D341Med (cell line): ENCODE measurements around the gene SSBP2.

Source experiments
- DNase-seq: peaks from one replicate; pipeline ENCODE4 v3.0.0; 2012; ENCODE audit warnings: low spot score

The SSBP2 gene

GRCh38 chr5:81751009-81751835 is at the start of gene SSBP2:
SSBP2 (minus strand) TSS chr5:81751097; CDS start chr5:81751042, 55 bp downstream.
- DNase-seq, result peak; percentile 94

- DNase-seq, result no peak
Measured at GRCh38 chr5:81795666-81796065, 44.8 kb upstream of the SSBP2 start.

- no peak for DNase-seq
Measured at GRCh38 chr5:81794226-81794625, 43.3 kb upstream of the SSBP2 start.

GRCh38 chr5:81790336-81790735 is 39.4 kb upstream of the SSBP2 start:
- no peak for DNase-seq

GRCh38 chr5:81789033-81789432 is 38.1 kb upstream of the SSBP2 start:
- DNase-seq, result no peak

- DNase-seq, result no peak
Measured at GRCh38 chr5:81788329-81788728, 37.4 kb upstream of the SSBP2 start.

- no peak for DNase-seq
Measured at GRCh38 chr5:81787474-81788242, 36.8 kb upstream of the SSBP2 start.

- DNase-seq, result no peak
Measured at GRCh38 chr5:81786991-81787390, 36.1 kb upstream of the SSBP2 start.

- no peak for DNase-seq
Measured at GRCh38 chr5:81786496-81786895, 35.6 kb upstream of the SSBP2 start.

- DNase-seq, result no peak
Measured at GRCh38 chr5:81785322-81785721, 34.4 kb upstream of the SSBP2 start.

GRCh38 chr5:81783401-81783800 is 32.5 kb upstream of the SSBP2 start:
- no peak for DNase-seq

- no peak for DNase-seq
Measured at GRCh38 chr5:81782811-81783210, 31.9 kb upstream of the SSBP2 start.

GRCh38 chr5:81779916-81780266 is 29.0 kb upstream of the SSBP2 start:
- DNase-seq, result no peak

GRCh38 chr5:81779125-81779915 is 28.4 kb upstream of the SSBP2 start:
- DNase-seq, result no peak

GRCh38 chr5:81778642-81779041 is 27.7 kb upstream of the SSBP2 start:
- DNase-seq, result no peak

GRCh38 chr5:81776258-81776657 is 25.4 kb upstream of the SSBP2 start:
- DNase-seq, result no peak

GRCh38 chr5:81774374-81774773 is 23.5 kb upstream of the SSBP2 start:
- DNase-seq, result no peak

- DNase-seq, result no peak
Measured at GRCh38 chr5:81773574-81773973, 22.7 kb upstream of the SSBP2 start.

GRCh38 chr5:81773161-81773560 is 22.3 kb upstream of the SSBP2 start:
- no peak for DNase-seq

- DNase-seq, result no peak
Measured at GRCh38 chr5:81772488-81772887, 21.6 kb upstream of the SSBP2 start.

- no peak for DNase-seq
Measured at GRCh38 chr5:81768935-81769452, 18.1 kb upstream of the SSBP2 start.

GRCh38 chr5:81767938-81768337 is 17.0 kb upstream of the SSBP2 start:
- no peak for DNase-seq
